Karpas-422 (cell line): ENCODE data around the gene WNT3A. TPM values are rescaled to one million over a fixed set of nuclear protein-coding genes. Genes with fewer than 3 reads are reported as not detected.

ENCODE experiments used
- DNase-seq: peaks from one replicate; pipeline ENCODE4 v3.0.0-alpha.2; 2015
- H2AFZ ChIP-seq: fragments of 200-600 bp; sonication (generic); 2 replicates; pipeline ENCODE4 v1.6.1; 2014; ENCODE audit warnings: antibody characterized with exemption, low read length, mixed read lengths
- H3K27ac ChIP-seq: fragments of 200-600 bp; sonication (generic); 2 replicates; pipeline ENCODE4 v1.5.1; 2014; ENCODE audit warnings: mild to moderate bottlenecking, low read length, moderate library complexity
- H3K27me3 ChIP-seq: fragments of 200-600 bp; sonication (generic); 2 replicates; pipeline ENCODE4 v1.6.1; 2014; ENCODE audit warnings: low read length, mixed read lengths
- H3K36me3 ChIP-seq: fragments of 200-600 bp; sonication (generic); 2 replicates; pipeline ENCODE4 v1.6.1; 2014; ENCODE audit warnings: low read length, mixed read lengths; ENCODE audit not compliant: insufficient read depth
- H3K4me1 ChIP-seq: fragments of 200-600 bp; sonication (generic); 2 replicates; pipeline ENCODE4 v1.6.1; 2014; ENCODE audit warnings: mild to moderate bottlenecking, low read length, mixed read lengths
- H3K4me2 ChIP-seq: fragments of 200-600 bp; sonication (generic); 2 replicates; pipeline ENCODE4 v1.6.1; 2014; ENCODE audit warnings: low read length, low read depth, mild to moderate bottlenecking; ENCODE audit not compliant: poor library complexity, severe bottlenecking
- H3K4me3 ChIP-seq: fragments of 200-600 bp; sonication (generic); 2 replicates; pipeline ENCODE4 v1.5.1; 2014; ENCODE audit warnings: mild to moderate bottlenecking, antibody characterized with exemption, low read length, mixed read lengths
- H3K79me2 ChIP-seq: fragments of 200-600 bp; sonication (generic); 2 replicates; pipeline ENCODE4 v1.6.1; 2014; ENCODE audit warnings: mild to moderate bottlenecking, low read length, mixed read lengths
- H3K9ac ChIP-seq: fragments of 200-600 bp; sonication (generic); 2 replicates; pipeline ENCODE4 v1.6.0; 2014; ENCODE audit warnings: low read length
- H3K9me2 ChIP-seq: fragments of 200-600 bp; sonication (generic), shearing (Covaris generic); replicated peaks from 2 replicates; pipeline ENCODE4 v1.6.0; 2014; ENCODE audit warnings: mild to moderate bottlenecking, low read length, moderate library complexity; ENCODE audit not compliant: insufficient read depth
- H3K9me3 ChIP-seq: fragments of 300-700, 200-600 bp; sonication (generic); 2 replicates; pipeline ENCODE4 v1.6.1; 2014; ENCODE audit warnings: low read length, mixed read lengths
- H4K20me1 ChIP-seq: fragments of 200-600 bp; sonication (generic); 2 replicates; pipeline ENCODE4 v1.6.1; 2014; ENCODE audit warnings: mild to moderate bottlenecking, antibody characterized with exemption, low read length, low read depth; ENCODE audit not compliant: insufficient read depth
- total RNA-seq: library from RNA; depleted of rRNA; stranded (reverse); fragments of >200 nt; shearing (Covaris generic); gene quantifications from 2 replicates; pipeline ENCODE4 v1.2.3, GENCODE V29; 2014; ENCODE audit warnings: low replicate concordance

WNT3A gene
- total RNA-seq, 1 experiment from 2014 or later = not detected

DNA sequence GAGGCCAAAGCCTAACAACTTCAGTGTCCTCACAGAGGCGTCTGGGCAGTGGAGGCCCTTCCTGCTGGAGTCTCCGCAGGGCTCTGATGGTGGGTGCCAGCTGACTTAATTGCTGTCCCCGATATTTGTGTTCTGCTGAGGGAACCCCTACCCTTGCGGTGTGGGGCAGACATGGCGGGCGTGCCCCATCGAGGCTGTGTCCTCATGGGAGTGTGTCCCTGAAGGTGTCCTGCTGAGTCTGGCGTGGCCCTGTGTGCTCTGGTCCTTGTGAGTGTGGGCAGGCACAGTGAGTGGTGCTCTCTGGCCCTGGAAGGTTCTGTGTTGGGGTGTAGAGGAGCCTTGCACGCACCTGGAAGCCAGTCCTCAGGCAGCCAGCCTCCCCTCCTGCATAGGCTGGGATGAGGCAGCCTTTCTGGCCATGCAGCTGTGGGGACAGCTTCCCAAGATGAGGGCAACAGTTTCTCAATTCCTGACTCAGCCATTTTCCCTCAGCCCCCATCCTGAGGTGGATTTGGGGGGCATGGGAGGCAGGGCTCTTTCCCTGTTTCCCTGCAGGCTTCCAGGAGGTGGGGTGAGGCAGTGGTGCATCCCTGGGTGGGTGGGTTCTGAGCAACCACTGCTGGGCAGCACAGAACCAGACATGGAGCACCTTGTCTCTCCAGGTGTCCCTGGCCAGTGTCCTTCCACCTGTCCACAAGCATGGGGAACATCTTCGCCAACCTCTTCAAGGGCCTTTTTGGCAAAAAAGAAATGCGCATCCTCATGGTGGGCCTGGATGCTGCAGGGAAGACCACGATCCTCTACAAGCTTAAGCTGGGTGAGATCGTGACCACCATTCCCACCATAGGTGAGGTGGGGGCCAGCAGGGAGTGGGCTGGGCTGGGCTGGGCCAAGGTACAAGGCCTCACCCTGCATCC, 89.9 kb downstream of the WNT3A start:
- Histone ChIP-seq H3K36me3 (peaks cover 35% of the 10 kb centered on the region), H3K4me2 (no peak overlapping the region), H3K9ac (no peak overlapping the region), H3K27ac (no peak overlapping the region), H3K9me3 (peaks cover 16% of the 10 kb centered on the region), H3K4me3 (no peak overlapping the region), H3K9me2 (no peaks in the 10 kb centered on the region), H3K27me3 (no peaks in the 10 kb centered on the region), H4K20me1 (peaks cover 76% of the 10 kb centered on the region), H3K4me1 (peaks cover 10% of the 10 kb centered on the region), H2AFZ (no peak overlapping the region), H3K79me2 (peaks cover 74% of the 10 kb centered on the region)
- DNase-seq = no peak

DNA sequence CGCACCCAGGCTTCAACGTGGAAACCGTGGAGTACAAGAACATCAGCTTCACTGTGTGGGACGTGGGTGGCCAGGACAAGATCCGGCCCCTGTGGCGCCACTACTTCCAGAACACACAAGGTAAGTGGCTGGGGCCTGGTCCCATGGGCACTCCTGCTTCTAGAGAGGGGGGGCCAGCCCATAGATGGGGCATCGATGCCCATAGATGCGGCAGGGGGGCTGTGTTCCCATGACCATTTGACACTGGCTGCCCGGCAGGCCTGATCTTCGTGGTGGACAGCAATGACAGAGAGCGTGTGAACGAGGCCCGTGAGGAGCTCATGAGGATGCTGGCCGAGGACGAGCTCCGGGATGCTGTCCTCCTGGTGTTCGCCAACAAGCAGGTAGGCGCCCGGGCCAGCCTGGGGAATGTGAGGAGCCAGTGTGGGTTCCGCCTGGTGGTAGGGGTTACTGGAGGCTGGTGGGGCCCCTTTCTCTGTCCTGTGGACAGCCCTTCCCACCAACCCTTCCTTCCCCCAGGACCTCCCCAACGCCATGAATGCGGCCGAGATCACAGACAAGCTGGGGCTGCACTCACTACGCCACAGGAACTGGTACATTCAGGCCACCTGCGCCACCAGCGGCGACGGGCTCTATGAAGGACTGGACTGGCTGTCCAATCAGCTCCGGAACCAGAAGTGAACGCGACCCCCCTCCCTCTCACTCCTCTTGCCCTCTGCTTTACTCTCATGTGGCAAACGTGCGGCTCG, 90.7 kb downstream of the WNT3A start:
- peaks cover 13% of the 10 kb centered on the region for H3K4me1 ChIP-seq
- peak; percentile 27 for DNase-seq

DNA sequence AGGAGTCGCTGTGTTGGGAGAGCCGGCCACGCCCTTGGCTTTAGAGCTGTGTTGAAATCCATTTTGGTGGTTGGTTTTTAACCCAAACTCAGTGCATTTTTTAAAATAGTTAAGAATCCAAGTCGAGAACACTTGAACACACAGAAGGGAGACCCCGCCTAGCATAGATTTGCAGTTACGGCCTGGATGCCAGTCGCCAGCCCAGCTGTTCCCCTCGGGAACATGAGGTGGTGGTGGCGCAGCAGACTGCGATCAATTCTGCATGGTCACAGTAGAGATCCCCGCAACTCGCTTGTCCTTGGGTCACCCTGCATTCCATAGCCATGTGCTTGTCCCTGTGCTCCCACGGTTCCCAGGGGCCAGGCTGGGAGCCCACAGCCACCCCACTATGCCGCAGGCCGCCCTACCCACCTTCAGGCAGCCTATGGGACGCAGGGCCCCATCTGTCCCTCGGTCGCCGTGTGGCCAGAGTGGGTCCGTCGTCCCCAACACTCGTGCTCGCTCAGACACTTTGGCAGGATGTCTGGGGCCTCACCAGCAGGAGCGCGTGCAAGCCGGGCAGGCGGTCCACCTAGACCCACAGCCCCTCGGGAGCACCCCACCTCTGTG, 91.6 kb downstream of the WNT3A start:
- Histone ChIP-seq H3K9ac (no peak overlapping the region), H4K20me1 (peaks cover 64% of the 10 kb centered on the region), H3K9me2 (no peaks in the 10 kb centered on the region), H3K4me1 (peaks cover 15% of the 10 kb centered on the region), H3K27ac (no peak overlapping the region), H3K79me2 (peaks cover 69% of the 10 kb centered on the region), H3K4me2 (no peak overlapping the region), H2AFZ (no peak overlapping the region), H3K27me3 (no peaks in the 10 kb centered on the region), H3K36me3 (peaks cover 26% of the 10 kb centered on the region), H3K9me3 (peaks cover 5% of the 10 kb centered on the region), H3K4me3 (no peak overlapping the region)
- DNase-seq = peak; percentile 41

More for the DNA sequence above, 90.7 kb downstream of the WNT3A start:
- Histone ChIP-seq H3K36me3 (peaks cover 27% of the 10 kb centered on the region), H3K27me3 (no peaks in the 10 kb centered on the region), H3K9me3 (peaks cover 12% of the 10 kb centered on the region), H3K4me3 (no peak overlapping the region), H4K20me1 (peaks cover 71% of the 10 kb centered on the region), H3K4me2 (no peak overlapping the region), H3K79me2 (peaks cover 74% of the 10 kb centered on the region), H3K9me2 (no peaks in the 10 kb centered on the region), H3K9ac (no peak overlapping the region), H3K27ac (no peak overlapping the region), H2AFZ (no peak overlapping the region)

DNA sequence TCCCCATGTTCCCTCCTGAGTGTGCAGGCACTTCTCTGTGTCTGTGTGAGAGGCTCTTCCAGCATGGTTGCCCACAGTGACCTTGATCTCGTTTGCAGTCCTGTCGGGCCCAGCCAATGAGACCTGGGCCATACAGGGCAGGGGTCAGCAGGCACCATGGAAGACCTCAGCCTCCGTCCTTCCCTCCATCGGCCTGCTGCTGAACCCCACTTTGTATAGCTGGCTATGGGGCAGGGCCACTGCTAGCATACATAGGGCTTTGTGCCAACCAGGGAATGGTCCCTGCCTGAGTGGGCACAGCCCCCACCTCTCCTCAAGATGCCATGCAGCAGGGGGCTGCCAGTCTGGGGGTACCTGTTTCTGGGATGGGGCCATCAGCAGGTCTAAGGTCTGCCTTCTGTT, 92.5 kb downstream of the WNT3A start:
- no peak overlapping the region for H2AFZ ChIP-seq
- no peaks in the 10 kb centered on the region for H3K27me3 ChIP-seq
- H3K27ac ChIP-seq = no peak overlapping the region
- H3K36me3 ChIP-seq = peaks cover 21% of the 10 kb centered on the region
- H3K4me1 ChIP-seq = peaks cover 24% of the 10 kb centered on the region
- no peaks in the 10 kb centered on the region for H3K9me2 ChIP-seq
- H3K79me2 ChIP-seq = peaks cover 60% of the 10 kb centered on the region
- DNase-seq = peak; percentile 41
- peaks cover 60% of the 10 kb centered on the region for H4K20me1 ChIP-seq
- H3K9me3 ChIP-seq = peaks cover 2% of the 10 kb centered on the region
- no peak overlapping the region for H3K4me2 ChIP-seq
- H3K9ac ChIP-seq = no peak overlapping the region
- no peak overlapping the region for H3K4me3 ChIP-seq

DNA sequence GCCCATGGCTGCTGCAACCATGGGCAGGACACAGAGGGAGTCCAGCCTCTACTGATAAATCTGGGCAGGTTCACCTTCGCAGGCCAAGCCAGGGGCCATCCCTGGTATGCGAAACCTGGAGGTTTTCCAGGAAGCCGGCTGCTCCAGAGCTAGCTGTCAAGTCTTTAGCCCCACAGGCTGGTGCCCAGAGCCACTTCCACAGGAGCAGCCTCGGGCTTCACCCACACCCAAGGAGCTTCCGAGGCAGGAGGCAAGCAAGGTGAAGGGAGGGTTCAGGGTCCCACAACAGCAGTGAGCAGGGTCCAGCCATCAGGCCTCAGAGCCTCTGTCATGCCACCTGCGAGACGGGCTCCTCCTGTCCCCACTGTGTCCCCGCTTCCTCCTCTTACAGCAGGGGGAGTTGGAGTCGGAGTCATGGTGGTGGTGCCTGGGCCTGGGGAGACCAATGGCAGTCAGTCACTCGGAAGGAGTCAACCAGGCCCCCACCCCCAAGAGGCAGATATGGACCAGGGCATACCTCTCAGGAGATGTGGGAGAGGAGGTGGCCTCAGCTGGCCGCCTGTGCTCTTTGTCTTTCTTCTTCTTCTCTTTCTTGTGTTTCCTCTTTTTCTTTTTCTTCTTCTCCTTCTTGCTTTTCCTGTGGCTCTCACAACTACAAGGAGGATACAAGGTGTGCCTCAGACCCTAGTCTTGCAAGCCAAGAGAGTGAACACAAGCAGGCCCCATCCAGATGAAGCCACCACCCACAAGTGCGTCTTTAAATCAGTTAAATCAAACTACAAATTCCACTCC, 94.2 kb downstream of the WNT3A start:
- DNase-seq = peak; percentile 44
- peak overlapping the region; percentile 91 for H3K4me2 ChIP-seq
- peaks cover 43% of the 10 kb centered on the region for H3K79me2 ChIP-seq
- H3K9me2 ChIP-seq = no peaks in the 10 kb centered on the region
- H3K4me3 ChIP-seq = peak overlapping the region; percentile 74
- H3K36me3 ChIP-seq = peaks cover 10% of the 10 kb centered on the region
- H3K27me3 ChIP-seq = no peaks in the 10 kb centered on the region
- H2AFZ ChIP-seq = no peak overlapping the region
- H3K4me1 ChIP-seq = peaks cover 28% of the 10 kb centered on the region
- H3K9ac ChIP-seq = peak overlapping the region; percentile 93
- H3K27ac ChIP-seq = peak overlapping the region; percentile 23; the same call in 1 of the 2 replicates
- H3K9me3 ChIP-seq = no peaks in the 10 kb centered on the region
- H4K20me1 ChIP-seq = peaks cover 43% of the 10 kb centered on the region

DNA sequence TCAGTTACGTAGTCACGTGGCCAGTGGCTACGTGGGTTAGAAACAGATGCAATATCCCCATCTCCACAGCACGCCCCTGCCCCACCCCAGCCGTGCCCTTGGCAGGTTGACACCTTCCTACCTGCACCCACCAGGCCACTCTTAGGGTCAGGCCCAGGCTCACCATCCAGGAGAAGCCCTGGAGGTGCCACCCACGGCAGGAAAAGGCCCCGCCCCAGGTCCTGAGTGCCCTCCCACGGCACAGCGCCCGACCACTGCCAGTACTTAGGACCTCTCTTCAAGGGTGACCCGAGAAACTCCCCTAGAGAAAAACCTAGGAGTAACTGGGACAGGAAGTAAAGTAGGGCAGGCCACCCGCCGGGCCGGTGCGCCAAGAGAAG, 94.8 kb downstream of the WNT3A start:
- Histone ChIP-seq H3K4me3 (peak overlapping the region; percentile 74), H3K79me2 (peaks cover 39% of the 10 kb centered on the region), H3K9ac (peak overlapping the region; percentile 93), H3K4me2 (peak overlapping the region; percentile 91), H2AFZ (no peak overlapping the region), H4K20me1 (peaks cover 37% of the 10 kb centered on the region), H3K9me3 (no peaks in the 10 kb centered on the region), H3K4me1 (peaks cover 28% of the 10 kb centered on the region), H3K27me3 (no peaks in the 10 kb centered on the region), H3K27ac (peak overlapping the region; percentile 37; the same call in 1 of the 2 replicates), H3K9me2 (no peaks in the 10 kb centered on the region), H3K36me3 (peaks cover 10% of the 10 kb centered on the region)
- DNase-seq = peak; percentile 48

DNA sequence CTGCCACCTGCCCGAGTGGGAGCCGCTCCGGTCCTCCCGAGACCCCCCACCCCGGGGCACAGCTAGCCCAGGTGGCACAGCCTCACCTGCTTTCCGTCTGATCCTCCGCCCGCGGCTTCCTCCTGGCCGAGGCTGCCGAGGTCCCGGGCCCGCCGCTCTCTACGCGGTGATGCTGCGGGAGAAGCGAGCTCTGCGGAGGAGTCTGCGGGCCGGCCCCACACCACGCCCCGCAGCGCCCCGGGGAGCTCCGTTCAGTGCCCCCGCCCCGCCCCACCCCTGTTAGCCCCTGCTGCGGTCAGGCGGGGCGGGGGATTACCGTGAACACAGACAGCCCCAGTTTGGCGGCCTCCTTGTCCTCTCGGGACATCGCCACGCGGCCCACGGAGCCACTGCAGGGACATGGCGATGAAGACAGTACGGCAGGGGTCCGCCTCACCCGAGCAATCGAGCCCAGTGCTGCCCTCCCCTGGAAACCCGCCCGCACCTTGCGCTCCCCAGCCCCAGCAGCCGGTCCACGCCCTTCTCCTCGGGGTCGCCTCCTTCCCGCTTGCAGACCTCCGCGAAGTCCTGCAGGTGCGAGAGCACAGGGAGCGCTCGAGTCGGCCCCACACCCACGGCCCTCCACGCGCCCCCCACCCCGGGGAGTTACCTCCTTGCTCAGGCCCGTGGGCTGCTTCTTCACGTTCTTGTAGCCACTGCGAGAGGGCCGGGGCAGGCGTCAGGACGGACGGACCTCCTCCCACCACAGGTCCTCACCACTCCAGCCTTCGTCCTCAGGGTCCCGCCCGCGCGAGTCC, 95.4 kb downstream of the WNT3A start:
- no peaks in the 10 kb centered on the region for H3K9me2 ChIP-seq
- H3K9ac ChIP-seq = peak overlapping the region; percentile 93
- H3K79me2 ChIP-seq = peaks cover 35% of the 10 kb centered on the region; the same call in 1 of the 2 replicates
- peaks cover 14% of the 10 kb centered on the region for H3K36me3 ChIP-seq
- peaks cover 31% of the 10 kb centered on the region; the same call in 1 of the 2 replicates for H4K20me1 ChIP-seq
- H3K27me3 ChIP-seq = no peaks in the 10 kb centered on the region
- H3K9me3 ChIP-seq = no peaks in the 10 kb centered on the region
- peak overlapping the region; percentile 74 for H3K4me3 ChIP-seq
- peak; percentile 75 for DNase-seq
- peaks cover 28% of the 10 kb centered on the region for H3K4me1 ChIP-seq
- peak overlapping the region; percentile 91 for H3K4me2 ChIP-seq
- H3K27ac ChIP-seq = peak overlapping the region; percentile 37; the same call in 1 of the 2 replicates
- no peak overlapping the region for H2AFZ ChIP-seq
